NK-92 (cell line): ENCODE measurements around the gene ARHGEF11.

Experiments used
- DNase-seq: peaks from one replicate; lab custom pipeline; 2025; ENCODE audit not compliant: unreplicated experiment; lab: John Stamatoyannopoulos, UW

The ARHGEF11 gene

GRCh38 chr1:156896490-156897033 lies 149.0 kb downstream of the ARHGEF11 start:
- DNase-seq: no peak

- DNase-seq: no peak
Observed at GRCh38 chr1:156895927-156896326, 149.6 kb downstream of the ARHGEF11 start.

GRCh38 chr1:156895455-156895812 lies 150.1 kb downstream of the ARHGEF11 start:
- DNase-seq: no peak

DNA sequence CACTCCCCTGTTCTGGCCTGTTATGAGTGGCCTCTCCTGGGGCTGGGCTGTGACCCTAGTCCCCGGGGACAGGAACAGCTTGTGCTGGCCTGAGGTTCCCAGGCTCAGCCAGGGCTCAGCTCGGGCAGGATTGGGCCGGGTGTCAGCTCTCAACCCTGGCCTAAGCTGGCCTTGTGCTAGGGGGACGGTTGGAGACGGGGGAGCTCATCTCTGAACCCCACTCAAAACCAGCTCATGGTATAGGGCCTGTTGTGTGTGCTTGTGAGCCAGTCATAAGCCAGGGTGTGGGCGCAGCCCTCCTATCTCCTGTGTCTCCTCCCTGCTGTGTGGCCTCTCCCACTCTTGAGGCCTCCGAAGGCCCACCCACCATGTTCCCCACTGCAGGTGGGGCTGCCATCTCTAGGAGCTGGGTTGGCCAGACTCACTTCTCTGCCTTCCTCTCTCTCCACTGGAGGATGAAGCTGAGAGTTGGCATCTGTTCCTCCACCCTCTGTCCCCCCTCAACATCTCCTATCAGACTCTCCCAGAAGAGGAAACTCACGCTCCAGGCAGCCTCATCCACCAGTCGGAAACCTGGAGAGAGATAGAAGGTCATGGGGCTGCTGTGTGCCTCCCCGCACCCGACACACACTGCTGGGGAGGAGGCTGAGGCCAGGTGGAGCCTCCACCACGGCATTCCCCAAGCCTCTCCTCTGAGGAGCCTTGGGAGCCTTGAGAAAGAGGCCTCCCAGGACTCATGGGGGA lies 150.7 kb downstream of the ARHGEF11 start:
- DNase-seq: no peak

DNA sequence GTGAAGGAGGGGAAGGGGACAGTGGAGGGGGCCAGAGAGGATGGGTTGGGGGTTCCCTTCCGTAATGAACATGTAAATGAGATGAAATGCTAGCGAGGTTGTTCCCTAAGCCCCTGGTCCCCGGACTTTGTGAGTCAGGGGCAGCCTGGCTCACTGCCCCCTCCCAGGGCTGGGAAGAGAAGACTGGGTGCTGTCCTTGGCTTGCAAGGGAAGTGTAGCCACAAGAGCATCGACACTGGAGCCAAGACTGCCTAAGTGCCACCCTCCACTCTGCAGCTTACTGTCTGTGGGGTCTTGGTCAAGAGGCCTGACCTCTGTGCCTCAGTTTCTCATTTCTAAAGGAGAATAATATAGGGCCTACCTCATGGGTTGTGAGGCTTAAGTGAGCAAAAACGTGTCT lies 151.5 kb downstream of the ARHGEF11 start:
- DNase-seq: no peak

DNA sequence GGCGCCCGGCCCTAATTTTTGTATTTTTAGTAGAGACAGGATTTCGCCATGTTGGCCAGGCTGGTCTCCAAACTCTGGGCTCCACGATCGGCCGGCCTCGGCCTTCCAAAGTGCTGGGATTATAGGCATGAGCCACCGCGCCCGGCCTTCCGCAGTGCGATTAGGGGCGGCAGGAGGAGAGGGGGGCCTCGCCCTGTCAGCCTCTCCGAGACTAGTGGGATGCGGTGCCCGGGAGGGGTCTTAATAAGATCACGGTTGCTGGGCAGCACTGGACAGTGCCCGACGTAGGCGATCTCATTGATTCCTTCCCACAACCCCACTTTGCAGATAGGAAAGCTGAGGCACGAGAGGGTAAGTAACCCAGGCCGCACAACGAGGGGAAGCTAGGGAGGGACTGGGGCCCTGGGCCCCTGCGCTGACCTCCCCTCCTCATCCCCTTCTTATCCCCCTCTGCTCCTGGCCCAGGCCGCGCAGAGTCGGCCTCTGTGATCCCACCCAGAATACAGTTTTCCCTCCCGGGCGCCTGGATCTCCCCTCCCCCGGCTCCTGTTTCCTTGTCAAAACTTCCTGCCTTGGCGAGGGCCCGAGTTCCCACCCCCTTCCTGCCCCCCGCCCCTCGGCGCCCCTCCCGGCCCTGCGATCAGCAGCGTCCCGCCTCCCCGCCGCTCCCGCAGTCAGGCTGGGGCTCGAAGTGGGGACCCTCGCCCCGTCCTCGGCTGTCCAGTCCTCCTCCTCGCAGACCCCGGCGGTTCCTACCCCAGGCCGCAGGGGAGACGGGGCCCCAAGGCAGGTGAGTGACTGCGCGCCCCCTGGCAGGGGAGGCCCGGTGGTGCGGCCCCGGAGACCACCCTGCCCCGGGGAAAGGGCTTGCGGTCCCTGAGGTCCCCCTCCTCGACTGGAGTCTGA lies 152.2 kb downstream of the ARHGEF11 start, which contains the start of gene PEAR1:
Gene PEAR1, plus strand, starts transcription at position 671 of the 906 bp plus-strand sequence. CDS start 10,209 bp downstream, outside the sequence.
- no peak for DNase-seq

- peak; percentile 19 for DNase-seq
Observed at GRCh38 chr1:156892190-156893047, 153.1 kb downstream of the ARHGEF11 start.

DNA sequence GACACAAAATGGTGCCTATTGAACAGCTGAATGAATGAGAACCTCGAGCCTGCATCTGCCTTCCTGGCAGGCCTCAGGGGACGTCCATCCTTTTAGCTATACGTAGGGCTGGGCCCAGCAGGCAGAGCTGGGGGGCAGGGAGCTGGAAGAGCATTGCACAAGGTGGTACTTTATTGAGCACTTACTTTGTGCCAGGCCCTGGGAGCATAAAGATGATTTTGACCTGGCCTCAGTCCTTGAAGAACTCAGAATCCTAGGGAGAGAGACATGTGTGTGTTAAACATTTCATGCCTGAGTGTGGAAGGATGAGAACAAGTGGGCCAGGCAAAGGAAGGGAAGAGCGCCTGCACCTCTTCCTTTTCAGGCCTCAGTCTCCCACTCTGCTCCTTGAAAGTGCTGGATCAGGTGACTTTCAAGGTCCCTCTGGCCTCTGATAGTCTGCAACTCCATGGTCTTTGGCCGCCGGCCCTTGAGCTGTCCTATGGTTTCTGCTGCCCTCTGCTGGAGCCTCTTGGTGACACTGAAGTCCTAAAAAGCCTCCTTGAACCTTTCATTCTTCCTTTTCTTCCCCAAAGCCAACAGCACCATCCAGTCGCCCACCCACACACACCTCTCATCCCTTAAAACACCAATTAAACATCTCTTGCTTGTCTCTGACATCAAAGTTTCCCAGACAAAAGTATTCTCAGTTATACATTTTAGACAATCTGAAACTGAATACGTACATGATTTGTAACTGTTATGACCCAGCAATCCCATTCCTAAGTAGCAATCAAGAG lies 155.6 kb downstream of the ARHGEF11 start:
- no peak for DNase-seq

DNA sequence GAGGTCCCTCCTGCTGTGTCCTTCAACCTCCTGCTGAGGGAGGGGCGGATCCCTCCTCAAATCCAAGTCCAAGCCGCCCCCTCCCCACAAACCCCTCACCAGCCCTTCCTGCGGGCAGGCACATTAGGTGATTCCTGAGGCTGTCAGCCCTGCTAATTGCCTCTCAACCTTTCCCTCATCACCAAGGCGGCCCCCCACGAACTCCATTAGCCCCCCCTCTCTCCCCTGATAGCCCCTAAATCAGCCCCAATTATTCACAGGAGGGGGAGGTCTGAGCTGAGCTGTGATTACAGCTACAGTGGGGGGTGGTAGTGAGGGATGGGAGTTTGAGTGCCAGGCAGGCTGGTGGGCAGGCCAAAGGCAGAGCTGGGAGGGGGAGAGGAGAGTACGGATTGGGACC lies 157.8 kb downstream of the ARHGEF11 start:
- no peak for DNase-seq

DNA sequence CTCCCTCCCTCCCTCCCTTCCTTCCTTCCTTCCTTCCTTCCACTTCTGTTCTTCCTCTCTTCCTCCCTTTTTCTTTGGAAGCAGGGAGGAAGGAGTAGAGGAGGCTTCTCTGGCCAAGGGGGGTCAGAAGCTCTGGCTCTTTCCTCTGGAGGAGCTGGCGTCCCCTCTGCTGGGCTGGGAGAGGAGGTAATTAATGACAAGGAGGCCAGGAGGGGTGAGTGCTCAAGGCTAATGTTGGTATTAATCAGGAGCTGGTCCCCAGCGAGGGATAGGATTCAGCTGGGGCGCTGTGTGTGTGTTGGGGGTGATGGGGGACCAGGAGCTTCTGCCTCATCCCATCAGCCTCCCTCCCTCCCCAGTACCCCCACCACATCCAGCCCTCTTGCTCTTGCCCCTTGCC lies 158.2 kb downstream of the ARHGEF11 start:
- no peak for DNase-seq

DNA sequence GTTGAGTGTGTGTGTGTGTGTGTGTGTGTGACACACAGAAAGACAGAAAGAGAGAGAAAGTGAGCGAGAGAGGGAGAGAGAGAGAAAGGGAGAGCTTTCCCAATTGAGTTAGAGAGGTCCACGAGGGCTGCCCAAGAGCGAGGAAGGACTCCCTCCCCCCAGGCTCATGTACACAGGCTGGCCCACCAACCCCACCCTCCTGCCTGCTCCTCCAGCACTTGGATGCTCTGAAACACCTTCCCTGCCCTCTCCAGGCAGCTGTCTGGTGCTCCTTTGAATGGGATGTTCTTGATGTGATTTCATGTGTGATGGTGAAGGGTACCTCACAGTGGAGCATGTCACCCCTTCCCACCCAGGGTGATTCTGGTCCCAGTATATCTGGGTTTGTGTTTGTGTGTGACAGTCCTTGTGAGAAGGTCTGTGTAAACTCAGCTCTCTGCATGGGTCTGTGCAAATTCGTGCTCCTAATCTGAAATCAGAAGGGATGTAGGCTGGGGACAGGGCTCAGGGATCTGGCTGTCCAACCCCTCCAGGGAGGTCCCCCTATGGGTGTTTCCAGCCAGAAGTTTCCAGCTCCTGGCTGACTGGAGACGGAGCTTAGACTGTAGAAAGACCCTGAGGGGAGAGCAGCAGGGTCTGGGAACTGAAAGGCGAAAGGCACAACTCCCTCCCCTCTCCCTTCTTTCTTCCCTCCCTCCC lies 158.8 kb downstream of the ARHGEF11 start:
- DNase-seq: no peak

DNA sequence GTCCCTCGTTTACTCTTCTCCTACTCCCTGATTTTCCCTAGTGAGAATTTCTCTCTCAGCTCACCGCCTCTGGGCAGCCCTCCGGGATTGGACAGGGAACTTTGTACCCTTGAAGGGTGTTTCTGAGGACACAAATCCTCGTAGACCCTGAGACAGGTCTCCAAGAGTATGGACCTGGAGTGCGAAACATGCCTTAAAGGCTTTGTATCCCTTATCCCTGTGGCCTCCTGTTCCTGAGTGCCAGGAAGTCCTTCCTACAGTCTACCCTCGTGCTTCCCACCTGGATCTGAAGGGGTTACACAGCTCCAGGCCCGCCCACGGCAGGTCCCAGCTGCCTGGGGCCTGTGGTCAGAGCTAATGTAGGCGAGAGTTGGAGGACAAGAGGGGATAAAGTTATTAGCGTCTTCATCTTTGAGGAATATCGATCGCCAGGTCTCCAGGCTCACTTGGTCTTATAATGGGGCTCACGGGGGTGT lies 159.6 kb downstream of the ARHGEF11 start:
- DNase-seq: no peak

GRCh38 chr1:156885314-156885713 lies 160.2 kb downstream of the ARHGEF11 start:
- no peak for DNase-seq
